ENCODE measurements around the gene KLHL29. TPM values are rescaled to one million over a fixed set of nuclear protein-coding genes. Genes with fewer than 3 reads are reported as not detected.

Gene KLHL29
- total and polyA plus RNA-seq, 8 donors, result 0.91 to 6.6 (median 2.6) TPM

DNA sequence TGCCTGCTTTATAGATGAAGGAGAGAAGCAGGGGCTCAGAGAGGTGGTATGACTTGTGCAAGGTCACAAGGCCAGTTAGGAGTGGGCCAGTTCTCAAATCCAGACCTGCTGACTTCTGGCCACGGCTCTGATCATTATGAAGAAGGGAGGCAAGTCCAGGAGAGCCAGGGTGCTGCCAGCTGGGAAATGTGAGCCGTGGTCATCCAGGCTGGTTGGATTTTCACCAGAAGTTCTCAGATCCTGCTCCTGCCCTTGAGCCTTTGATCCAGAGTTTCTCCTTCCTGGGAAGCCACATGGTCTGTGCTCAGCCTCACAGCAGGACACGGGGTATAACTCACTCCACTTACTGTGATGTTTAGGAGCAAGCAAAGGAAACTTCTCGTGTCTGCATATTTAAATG, 239.9 kb downstream of the KLHL29 start:
- ATAC-seq, result no peak
- no peaks in the 10 kb centered on the region for H3K36me3 ChIP-seq
- H3K27me3 ChIP-seq, result no peaks in the 10 kb centered on the region
- H3K9me3 ChIP-seq, result no peaks in the 10 kb centered on the region
- H3K27ac ChIP-seq, result no peak overlapping the region
- intact Hi-C loops (cut with DNase I), result no loop called here
- H3K4me3 ChIP-seq, result no peak overlapping the region
- WGBS, 2 donors, result 65 to 66% methylated on average over 4 of the region's 4 CpGs
- TF ChIP-seq, protein P1, sequence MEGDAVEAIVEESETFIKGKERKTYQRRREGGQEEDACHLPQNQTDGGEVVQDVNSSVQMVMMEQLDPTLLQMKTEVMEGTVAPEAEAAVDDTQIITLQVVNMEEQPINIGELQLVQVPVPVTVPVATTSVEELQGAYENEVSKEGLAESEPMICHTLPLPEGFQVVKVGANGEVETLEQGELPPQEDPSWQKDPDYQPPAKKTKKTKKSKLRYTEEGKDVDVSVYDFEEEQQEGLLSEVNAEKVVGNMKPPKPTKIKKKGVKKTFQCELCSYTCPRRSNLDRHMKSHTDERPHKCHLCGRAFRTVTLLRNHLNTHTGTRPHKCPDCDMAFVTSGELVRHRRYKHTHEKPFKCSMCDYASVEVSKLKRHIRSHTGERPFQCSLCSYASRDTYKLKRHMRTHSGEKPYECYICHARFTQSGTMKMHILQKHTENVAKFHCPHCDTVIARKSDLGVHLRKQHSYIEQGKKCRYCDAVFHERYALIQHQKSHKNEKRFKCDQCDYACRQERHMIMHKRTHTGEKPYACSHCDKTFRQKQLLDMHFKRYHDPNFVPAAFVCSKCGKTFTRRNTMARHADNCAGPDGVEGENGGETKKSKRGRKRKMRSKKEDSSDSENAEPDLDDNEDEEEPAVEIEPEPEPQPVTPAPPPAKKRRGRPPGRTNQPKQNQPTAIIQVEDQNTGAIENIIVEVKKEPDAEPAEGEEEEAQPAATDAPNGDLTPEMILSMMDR (IDR thresholded peaks at IDR 0.05), result no peak
- DNase-seq, result peak in 1 of 6 donors; percentile 2
- FAIRE-seq, result no peak
- no peaks in the 10 kb centered on the region for H3K4me1 ChIP-seq

DNA sequence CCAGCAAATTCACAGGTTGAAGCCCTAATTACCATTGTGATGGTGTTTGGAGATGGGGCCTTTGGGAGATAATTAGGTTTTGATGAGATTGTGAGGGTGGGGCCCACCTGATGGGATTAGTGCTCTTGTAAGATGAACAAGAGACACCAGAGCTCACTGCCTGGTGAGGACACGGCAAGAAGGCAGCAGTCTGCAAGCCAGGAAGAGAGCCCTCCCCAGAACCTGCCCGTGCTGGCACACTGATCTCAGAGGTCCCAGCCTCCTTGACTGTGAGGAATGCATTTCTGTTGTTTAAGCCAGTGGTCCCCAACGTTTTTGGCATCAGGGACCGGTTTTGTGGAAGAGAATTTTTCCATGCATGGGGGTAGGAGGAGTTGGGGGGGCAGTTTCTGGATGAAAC, 240.7 kb downstream of the KLHL29 start:
- no peaks in the 10 kb centered on the region for H3K27me3 ChIP-seq
- no peaks in the 10 kb centered on the region for H3K4me1 ChIP-seq
- ATAC-seq (no peak), DNase-seq (peak in 1 of 6 donors; percentile 9), FAIRE-seq (no peak)
- no peak overlapping the region for H3K27ac ChIP-seq
- WGBS, 2 donors, result 75 to 86% methylated on average over 4 of the region's 4 CpGs
- intact Hi-C loops (cut with DNase I), result no loop called here
- no peaks in the 10 kb centered on the region for H3K9me3 ChIP-seq
- no peak overlapping the region for H3K4me3 ChIP-seq
- H3K36me3 ChIP-seq, result no peaks in the 10 kb centered on the region
- TF ChIP-seq, protein P1 (IDR thresholded peaks at IDR 0.05), result no peak

DNA sequence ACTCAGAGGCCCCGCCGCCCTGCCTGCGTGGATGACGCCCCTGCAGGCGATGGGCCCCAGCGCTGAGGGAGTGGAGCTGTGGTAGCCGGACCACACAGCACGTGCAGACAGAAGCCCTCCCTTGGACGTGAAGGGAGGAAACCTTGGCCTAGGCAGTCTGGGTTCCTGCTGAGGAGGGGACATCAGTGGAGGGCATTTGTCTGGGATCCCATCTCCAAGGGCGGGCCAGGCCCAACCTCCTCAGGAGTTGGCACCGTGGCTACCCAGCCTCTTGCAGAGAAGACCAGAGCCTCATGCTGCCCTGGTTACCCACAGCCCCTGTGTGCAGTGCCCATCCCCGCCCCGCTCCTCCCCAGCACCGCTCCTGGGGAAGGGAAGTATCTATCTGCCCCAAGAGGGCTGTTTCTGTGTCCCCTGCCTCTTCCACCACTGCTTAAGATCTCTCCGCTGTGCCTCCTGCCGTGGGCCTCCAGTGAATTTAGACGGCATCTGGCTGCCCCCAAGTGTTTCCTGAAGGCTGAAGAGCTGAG, 241.8 kb downstream of the KLHL29 start:
- Histone ChIP-seq H3K27me3 (no peaks in the 10 kb centered on the region), H3K4me3 (no peak overlapping the region), H3K4me1 (no peaks in the 10 kb centered on the region), H3K27ac (no peak overlapping the region), H3K36me3 (no peaks in the 10 kb centered on the region), H3K9me3 (no peaks in the 10 kb centered on the region)
- intact Hi-C loops (cut with DNase I), result no loop called here
- ATAC-seq (no peak), DNase-seq (peak in 1 of 6 donors; percentile 44), FAIRE-seq (no peak)
- 86 to 88% methylated on average over 17 of the region's 17 CpGs for WGBS, 2 donors
- TF ChIP-seq, protein P1 (IDR thresholded peaks at IDR 0.05), result no peak

DNA sequence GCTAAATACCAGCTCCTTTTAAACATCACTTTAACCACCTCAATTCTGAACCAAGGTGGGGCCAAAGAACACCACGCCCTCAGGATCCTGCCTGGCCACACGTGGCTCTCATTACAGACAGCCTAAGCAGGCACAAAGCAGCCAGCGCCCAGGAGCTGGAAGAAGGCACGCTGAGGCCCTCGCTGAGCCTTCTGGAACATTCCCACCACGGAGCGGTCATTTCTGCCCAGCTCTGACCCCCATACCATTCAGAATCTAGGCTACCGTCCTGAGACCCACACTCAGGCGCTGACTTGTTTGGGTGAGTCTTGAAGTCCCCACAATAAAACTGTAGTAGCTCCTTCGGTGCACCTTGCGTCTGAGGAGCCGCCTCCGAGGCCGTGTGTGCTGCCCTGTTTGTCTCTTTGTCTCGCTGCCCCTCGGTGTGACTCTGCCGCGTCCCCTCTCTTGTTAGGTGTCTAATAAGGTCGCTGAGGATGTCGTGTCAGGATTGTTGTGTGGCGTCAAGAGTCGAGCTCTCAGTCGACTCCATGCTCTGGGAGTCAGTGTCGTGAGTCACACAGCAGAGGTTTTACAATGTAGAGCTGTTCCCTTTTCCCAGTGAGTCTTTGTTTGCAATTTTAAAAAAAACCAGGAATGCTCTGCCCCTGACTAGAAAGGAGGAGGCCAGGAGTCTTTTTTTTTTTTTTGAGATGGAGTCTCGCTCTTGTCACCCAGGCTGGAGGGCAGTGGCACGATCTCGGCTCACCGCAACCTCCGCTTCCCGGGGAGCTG, 242.4 kb downstream of the KLHL29 start:
- H3K9me3 ChIP-seq, result no peaks in the 10 kb centered on the region
- H3K27me3 ChIP-seq, result no peaks in the 10 kb centered on the region
- H3K36me3 ChIP-seq, result no peaks in the 10 kb centered on the region
- DNase-seq (peak in 1 of 6 donors; percentile 18), ATAC-seq (no peak), FAIRE-seq (no peak)
- no peaks in the 10 kb centered on the region for H3K4me1 ChIP-seq
- TF ChIP-seq, protein P1 (IDR thresholded peaks at IDR 0.05), result no peak
- H3K27ac ChIP-seq, result no peak overlapping the region
- intact Hi-C loops (cut with DNase I), result no loop called here
- no peak overlapping the region for H3K4me3 ChIP-seq
- WGBS, 2 donors, result 78 to 82% methylated on average over 30 of the region's 30 CpGs

Data from pancreas (tissue), 10 donors.